Epithelial cell of prostate (primary cell): ENCODE data around the gene DOC2A.

Experiments used
- DNase-seq: peaks from one replicate; pipeline ENCODE4 v3.0.0-alpha.2; 2011; ENCODE audit warnings: low read depth, low spot score
- H3K27ac ChIP-seq: fragments of 450-650 bp; 2 replicates; pipeline ENCODE4 v1.5.1; 2017; ENCODE audit warnings: mild to moderate bottlenecking

The DOC2A gene

GRCh38 chr16:29991571-29991904 lies 19.3 kb downstream of the DOC2A start:
- no peak overlapping the region for H3K27ac ChIP-seq
- DNase-seq: no peak

- no peak overlapping the region for H3K27ac ChIP-seq
- DNase-seq: no peak
Observed at GRCh38 chr16:29990883-29991570, 19.8 kb downstream of the DOC2A start.

DNA sequence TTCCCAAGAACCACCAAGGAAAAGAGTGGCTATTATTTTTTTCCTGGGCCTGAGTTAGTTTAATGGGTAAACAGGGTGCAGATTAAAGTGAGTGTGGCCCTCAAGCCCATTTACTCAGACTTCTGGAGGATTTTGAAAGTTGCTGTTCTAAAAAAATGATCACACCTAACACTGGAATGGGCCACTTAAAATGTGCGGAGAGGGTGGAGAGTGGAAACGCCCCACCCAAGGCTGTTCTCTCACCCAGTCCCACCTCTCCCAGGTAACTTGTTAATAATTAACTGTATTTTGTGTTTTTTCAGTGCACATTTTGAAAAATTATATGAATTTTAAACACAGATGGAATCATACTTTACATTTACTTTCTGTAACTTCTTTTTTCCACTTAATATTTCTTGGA lies 20.8 kb downstream of the DOC2A start:
- no peak overlapping the region for H3K27ac ChIP-seq
- no peak for DNase-seq

- DNase-seq: no peak
- no peak overlapping the region for H3K27ac ChIP-seq
Observed at GRCh38 chr16:29989111-29989858, 21.5 kb downstream of the DOC2A start.

DNA sequence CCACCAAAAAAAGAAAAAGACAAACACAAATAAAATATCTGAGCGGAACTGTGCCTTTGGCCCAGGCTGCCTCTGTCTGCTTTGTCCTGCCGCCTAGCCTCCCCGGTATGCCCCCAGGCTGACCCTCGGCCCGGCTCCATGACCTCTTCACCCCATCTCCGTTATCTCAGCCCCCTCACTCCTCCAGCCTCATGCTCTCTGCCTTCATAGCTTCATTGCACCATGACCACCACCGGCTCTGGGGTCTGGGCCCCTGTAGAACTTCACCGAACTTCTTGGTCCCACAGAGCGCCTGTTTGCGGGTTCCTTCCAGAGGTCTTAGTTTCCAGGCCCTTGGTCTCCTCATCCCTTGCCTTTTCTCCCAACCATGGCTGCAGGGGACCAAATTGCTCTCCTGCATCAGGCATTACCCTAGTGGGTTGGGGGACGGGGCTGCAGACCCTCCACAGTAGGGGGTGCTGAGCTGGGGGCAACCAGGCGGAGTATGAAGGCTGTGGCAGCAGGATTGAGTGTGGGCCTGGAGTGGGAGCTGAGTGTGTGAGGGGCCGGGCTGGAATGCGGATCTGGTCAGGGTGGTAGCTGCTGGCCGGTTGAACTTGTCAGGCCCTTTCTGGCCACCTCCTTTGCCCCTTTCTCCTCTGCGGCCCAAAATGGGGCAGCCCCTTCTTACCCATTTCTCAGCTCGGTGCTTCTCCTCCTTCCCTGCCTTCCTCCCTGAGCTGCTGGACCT lies 22.3 kb downstream of the DOC2A start:
- H3K27ac ChIP-seq: no peak overlapping the region
- DNase-seq: no peak

- DNase-seq: no peak
- H3K27ac ChIP-seq: no peak overlapping the region
Observed at GRCh38 chr16:29987371-29988085, 23.3 kb downstream of the DOC2A start.

DNA sequence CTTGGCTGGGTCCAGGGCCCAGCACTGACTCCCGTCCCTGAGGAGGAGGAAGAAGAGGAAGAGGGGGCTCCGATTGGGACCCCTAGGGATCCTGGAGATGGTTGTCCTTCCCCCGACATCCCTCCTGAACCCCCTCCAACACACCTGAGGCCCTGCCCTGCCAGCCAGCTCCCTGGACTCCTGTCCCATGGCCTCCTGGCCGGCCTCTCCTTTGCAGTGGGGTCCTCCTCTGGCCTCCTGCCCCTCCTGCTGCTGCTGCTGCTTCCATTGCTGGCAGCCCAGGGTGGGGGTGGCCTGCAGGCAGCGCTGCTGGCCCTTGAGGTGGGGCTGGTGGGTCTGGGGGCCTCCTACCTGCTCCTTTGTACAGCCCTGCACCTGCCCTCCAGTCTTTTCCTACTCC lies 23.9 kb downstream of the DOC2A start:
- no peak overlapping the region for H3K27ac ChIP-seq
- DNase-seq: no peak

- no peak overlapping the region for H3K27ac ChIP-seq
Observed at GRCh38 chr16:29986231-29986630, 24.6 kb downstream of the DOC2A start.

GRCh38 chr16:29985271-29985811 lies 25.5 kb downstream of the DOC2A start:
- H3K27ac ChIP-seq: no peak overlapping the region
- DNase-seq: no peak

More at GRCh38 chr16:29986231-29986630, 24.6 kb downstream of the DOC2A start:
- DNase-seq: no peak

- H3K27ac ChIP-seq: no peak overlapping the region
- no peak for DNase-seq
Observed at GRCh38 chr16:29984764-29985147, 26.1 kb downstream of the DOC2A start.

- H3K27ac ChIP-seq: no peak overlapping the region
- DNase-seq: no peak
Observed at GRCh38 chr16:29984137-29984763, 26.6 kb downstream of the DOC2A start.

GRCh38 chr16:29983420-29984136 lies 27.2 kb downstream of the DOC2A start:
- H3K27ac ChIP-seq: no peak overlapping the region
- no peak for DNase-seq

GRCh38 chr16:29982560-29983419 lies 28.0 kb downstream of the DOC2A start:
- H3K27ac ChIP-seq: no peak overlapping the region
- DNase-seq: no peak

GRCh38 chr16:29978564-29979270 lies 32.1 kb downstream of the DOC2A start:
- no peak overlapping the region for H3K27ac ChIP-seq
- no peak for DNase-seq

DNA sequence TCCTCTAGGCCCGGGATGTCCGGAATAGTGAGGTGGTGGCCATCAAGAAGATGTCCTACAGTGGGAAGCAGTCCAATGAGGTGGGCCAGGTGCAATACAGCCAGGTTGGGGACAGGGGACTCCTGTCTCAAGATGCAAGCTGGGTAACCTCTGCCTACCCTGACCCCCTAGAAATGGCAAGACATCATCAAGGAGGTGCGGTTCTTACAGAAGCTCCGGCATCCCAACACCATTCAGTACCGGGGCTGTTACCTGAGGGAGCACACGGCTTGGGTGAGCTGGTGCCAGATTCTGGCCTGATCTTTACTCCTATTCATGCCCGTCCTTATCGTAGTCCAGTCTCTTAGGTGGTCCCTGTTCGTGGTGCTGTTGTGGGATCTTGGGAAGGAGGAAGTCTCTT lies 32.7 kb downstream of the DOC2A start:
- no peak for DNase-seq
- no peak overlapping the region for H3K27ac ChIP-seq

DNA sequence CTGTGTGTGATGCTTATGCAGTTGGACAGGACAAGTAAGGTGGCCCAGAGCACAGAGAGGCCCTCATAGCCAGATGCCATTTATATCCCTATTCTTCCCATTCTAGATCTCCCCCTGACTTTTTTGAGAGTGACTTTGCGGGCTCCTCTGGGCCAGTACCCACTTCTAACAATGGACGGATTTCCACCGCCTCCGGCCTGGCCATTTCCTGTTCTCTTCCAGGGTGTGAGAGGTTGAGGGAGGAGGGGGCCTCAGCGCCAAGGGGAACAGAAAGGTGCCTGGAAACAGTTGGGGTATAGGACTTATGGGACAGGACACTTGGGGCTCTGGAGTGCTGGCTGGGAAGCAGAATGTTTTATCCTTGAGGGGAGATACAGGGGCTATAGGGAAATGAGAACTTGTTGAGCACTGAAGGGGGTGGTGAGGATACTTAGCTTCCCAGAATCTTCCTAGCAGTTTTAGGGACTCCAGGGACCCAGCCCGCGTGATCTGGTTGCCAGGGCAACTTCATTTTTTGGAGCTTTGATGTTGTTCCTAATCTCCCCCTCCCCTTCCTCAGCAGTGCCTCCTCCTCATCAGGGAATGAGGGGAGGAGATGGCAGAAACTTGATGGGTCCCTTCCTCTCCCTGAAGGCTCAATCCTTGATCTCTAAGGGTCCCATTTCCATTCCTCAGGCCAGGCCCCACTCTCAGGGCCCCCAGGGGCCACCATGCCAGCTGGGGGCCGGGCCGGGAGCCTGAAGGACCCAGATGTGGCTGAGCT lies 33.6 kb downstream of the DOC2A start:
- no peak overlapping the region for H3K27ac ChIP-seq
- no peak for DNase-seq

GRCh38 chr16:29975811-29976511 lies 34.9 kb downstream of the DOC2A start:
- DNase-seq: no peak
- no peak overlapping the region for H3K27ac ChIP-seq
